Measurements from ENCODE around the gene USP49.

GRCh38 chr6:41763470-41763869, 131.7 kb downstream of the USP49 start:
- TF ChIP-seq CTCF (IDR thresholded peaks at IDR 0.05 in 4 of 5, conservative IDR thresholded peaks at IDR 0.05 in 1 of 5) (no peak), POLR2A (IDR thresholded peaks at IDR 0.05) (no peak)
